Neutrophil (primary cell): ENCODE results near the gene TKFC.

ENCODE experiments used
- H3K27ac ChIP-seq: fragments of 200-600 bp; sonication (generic); 2 replicates; pipeline ENCODE4 v1.5.1; 2016; ENCODE audit warnings: mild to moderate bottlenecking, moderate library complexity
- H3K27me3 ChIP-seq: fragments of 200-600 bp; sonication (generic); 2 replicates; pipeline ENCODE4 v1.6.0; 2016; ENCODE audit warnings: mild to moderate bottlenecking
- H3K36me3 ChIP-seq: fragments of 200-600 bp; sonication (generic); 2 replicates; pipeline ENCODE4 v1.5.1; 2017
- H3K4me1 ChIP-seq, 2 experiments: fragments of 200-600 bp in 1 of 2; sonication (generic) in 1 of 2; 1 replicate in 1 of 2; 2 replicates in 1 of 2; pipeline versions ENCODE4 v1.5.1 to v1.6.1; 2013 to 2016; ENCODE audit warnings: low read depth in 1 of 2, low read length in 1 of 2, mild to moderate bottlenecking in 1 of 2, moderate library complexity in 1 of 2; ENCODE audit not compliant: control insufficient read depth in 1 of 2, insufficient read depth in 1 of 2
- H3K4me3 ChIP-seq, 2 experiments: fragments of 200-600 bp in 1 of 2; sonication (generic) in 1 of 2; 1 replicate in 1 of 2; 2 replicates in 1 of 2; pipeline ENCODE4 v1.5.1; 2013 to 2016; ENCODE audit warnings: low read depth in 1 of 2, low read length in 1 of 2, mild to moderate bottlenecking in 1 of 2, moderate library complexity in 1 of 2
- H3K9me3 ChIP-seq: fragments of 200-600 bp; sonication (generic); 2 replicates; pipeline ENCODE4 v1.5.1; 2016
- CTCF ChIP-seq: fragments of 200-600 bp; sonication (generic); IDR thresholded peaks from 2 replicates; pipeline ENCODE4 v1.5.1; 2016; ENCODE audit warnings: antibody characterized with exemption

Gene TKFC

GRCh38 chr11:61292356-61292755 lies 40.7 kb upstream of the TKFC start:
- H3K9me3 ChIP-seq = no peaks in the 10 kb centered on the region
- no peak overlapping the region for H3K4me3 ChIP-seq
- peaks cover 64% of the 10 kb centered on the region for H3K27me3 ChIP-seq
- H3K27ac ChIP-seq = no peak overlapping the region
- TF ChIP-seq CTCF = no peak
- H3K36me3 ChIP-seq = no peaks in the 10 kb centered on the region
- H3K4me1 ChIP-seq = peaks cover 23 to 24% of the 10 kb centered on the region in 2 experiments

GRCh38 chr11:61293867-61294716 lies 38.9 kb upstream of the TKFC start:
- no peak for TF ChIP-seq CTCF
- Histone ChIP-seq H3K36me3 (peaks cover 11% of the 10 kb centered on the region), H3K27me3 (peaks cover 64% of the 10 kb centered on the region), H3K27ac (no peak overlapping the region), H3K4me1 (peaks cover 24 to 26% of the 10 kb centered on the region in 2 experiments), H3K9me3 (no peaks in the 10 kb centered on the region), H3K4me3 (peak overlapping the region in 1 of 2 experiments; percentile 18)

- TF ChIP-seq CTCF = no peak
- Histone ChIP-seq H3K4me3 (peak within 1 kb of the TSS in 1 of 2 experiments; percentile 18), H3K27ac (no peak within 1 kb of the TSS), H3K4me1 (peaks cover 24 to 26% of the 10 kb centered on the region in 2 experiments), H3K9me3 (no peaks in the 10 kb centered on the region), H3K27me3 (peaks cover 61% of the 10 kb centered on the region), H3K36me3 (peaks cover 19% of the 10 kb centered on the region)
Measured at GRCh38 chr11:61294717-61295595, 38.1 kb upstream of the TKFC start, which contains the start of gene VWCE. VWCE (minus strand) TSS chr11:61295316; CDS start chr11:61295037, 279 bp downstream.

- Histone ChIP-seq H3K27me3 (peaks cover 58% of the 10 kb centered on the region), H3K27ac (no peak overlapping the region), H3K4me3 (no peak overlapping the region), H3K4me1 (peaks cover 24 to 26% of the 10 kb centered on the region in 2 experiments), H3K36me3 (peaks cover 25% of the 10 kb centered on the region), H3K9me3 (no peaks in the 10 kb centered on the region)
- TF ChIP-seq CTCF = no peak
Measured at GRCh38 chr11:61295596-61295926, 37.5 kb upstream of the TKFC start.

- Histone ChIP-seq H3K9me3 (no peaks in the 10 kb centered on the region), H3K36me3 (peaks cover 43% of the 10 kb centered on the region), H3K4me3 (no peak overlapping the region), H3K27ac (no peak overlapping the region), H3K4me1 (peaks cover 24 to 26% of the 10 kb centered on the region in 2 experiments), H3K27me3 (peaks cover 42% of the 10 kb centered on the region)
- no peak for TF ChIP-seq CTCF
Measured at GRCh38 chr11:61297341-61297740, 35.7 kb upstream of the TKFC start.
